Bronchial epithelial cell (primary cell): ENCODE results near the gene TTC7B. TPM values are rescaled to one million over a fixed set of nuclear protein-coding genes. Genes with fewer than 3 reads are reported as not detected.
A peak's percentile ranks its signal among the peaks of the same experiment; 100 is the strongest.

Experiments
- DNase-seq: peaks from one replicate; pipeline ENCODE4 v3.0.0-alpha.2; 2010; ENCODE audit warnings: low read depth
- FAIRE-seq: peaks from 2 replicates; lab custom pipeline; 2011; peaks lifted over from hg19 to GRCh38; lab: Jason Lieb, UNC
- H3K27me3 ChIP-seq: 2 replicates; pipeline ENCODE4 v1.5.1; 2011; ENCODE audit warnings: low read length; ENCODE audit not compliant: control insufficient read depth, insufficient read depth
- H3K36me3 ChIP-seq: 2 replicates; pipeline ENCODE4 v1.5.1; 2011; ENCODE audit warnings: low read length; ENCODE audit not compliant: control insufficient read depth, insufficient read depth
- H3K4me3 ChIP-seq: 2 replicates; pipeline ENCODE4 v1.5.1; 2011; ENCODE audit warnings: mild to moderate bottlenecking, low read depth, low read length, control low read depth
- CTCF ChIP-seq: IDR thresholded peaks from 2 replicates; pipeline ENCODE4 v1.5.1; 2011; ENCODE audit warnings: mild to moderate bottlenecking, moderate library complexity, low read length, control low read depth, inconsistent platforms; ENCODE audit not compliant: insufficient read depth, severe bottlenecking
- total RNA-seq: library from RNA; depleted of rRNA; stranded (reverse); fragments of >200 nt; gene quantifications from 2 replicates; pipeline ENCODE4 v1.2.1, GENCODE V29; 2014

The TTC7B gene
- total RNA-seq, 1 donor from 2014 or later = 2.9 TPM

- no peaks in the 10 kb centered on the region for H3K36me3 ChIP-seq
- peak; percentile 56 for DNase-seq
- FAIRE-seq = no peak
- no peak overlapping the region for H3K4me3 ChIP-seq
- H3K27me3 ChIP-seq = no peaks in the 10 kb centered on the region
- TF ChIP-seq CTCF = no peak
Observed at GRCh38 chr14:90513161-90514014, 302.8 kb downstream of the TTC7B start.

GRCh38 chr14:90512329-90512991 lies 303.8 kb downstream of the TTC7B start:
- H3K36me3 ChIP-seq = no peaks in the 10 kb centered on the region
- no peak for TF ChIP-seq CTCF
- no peaks in the 10 kb centered on the region for H3K27me3 ChIP-seq
- no peak for DNase-seq
- no peak overlapping the region for H3K4me3 ChIP-seq
- no peak for FAIRE-seq

- no peaks in the 10 kb centered on the region for H3K36me3 ChIP-seq
- no peaks in the 10 kb centered on the region for H3K27me3 ChIP-seq
- no peak for FAIRE-seq
- no peak for DNase-seq
- no peak for TF ChIP-seq CTCF
- no peak overlapping the region for H3K4me3 ChIP-seq
Observed at GRCh38 chr14:90511795-90512328, 304.4 kb downstream of the TTC7B start.

- Histone ChIP-seq H3K36me3 (no peaks in the 10 kb centered on the region), H3K4me3 (no peak overlapping the region), H3K27me3 (no peaks in the 10 kb centered on the region)
- FAIRE-seq (no peak), DNase-seq (no peak)
- TF ChIP-seq CTCF = no peak
Observed at GRCh38 chr14:90511252-90511651, 305.0 kb downstream of the TTC7B start.

- DNase-seq (no peak), FAIRE-seq (no peak)
- no peaks in the 10 kb centered on the region for H3K27me3 ChIP-seq
- no peak for TF ChIP-seq CTCF
- H3K36me3 ChIP-seq = no peaks in the 10 kb centered on the region
- H3K4me3 ChIP-seq = no peak overlapping the region
Observed at GRCh38 chr14:90510159-90510558, 306.1 kb downstream of the TTC7B start.
